ENCODE measurements around the gene GPANK1.

- no peak for TF ChIP-seq CTCF (IDR thresholded peaks at IDR 0.05)
- no peak for TF ChIP-seq EZH2 (IDR thresholded peaks at IDR 0.05)
- no peak for TF ChIP-seq EZH2phosphoT487 (IDR thresholded peaks at IDR 0.05)
Measured at GRCh38 chr6:31651602-31652191, 13.1 kb downstream of the GPANK1 start.

Data from neural progenitor cell (in vitro differentiated cells).